H1 (cell line): ENCODE results near the gene USP49. TPM values are rescaled to one million over a fixed set of nuclear protein-coding genes. Genes with fewer than 3 reads are reported as not detected.

ENCODE experiments used
- CTCF ChIA-PET: fragments of 300-600 bp; sonication (Branson Sonifier 250); formaldehyde crosslinking; loops from one replicate; lab custom pipeline; 2021; ENCODE audit not compliant: partially characterized antibody; lab: Charles Lee
- POLR2A ChIA-PET: fragments of 300-600 bp; sonication (Branson Sonifier 250); formaldehyde crosslinking; loops from one replicate; lab custom pipeline; 2021; ENCODE audit warnings: inconsistent platforms; ENCODE audit not compliant: partially characterized antibody; lab: Charles Lee
- DNase-seq, 2 experiments: peaks; one replicate each; pipeline versions ENCODE4 v3.0.0 to v3.0.0-alpha.2; 2010 to 2022; ENCODE audit warnings: low spot score in 2 of 2, low read depth in 1 of 2, mixed read lengths in 1 of 2
- FAIRE-seq: peaks from 2 replicates; lab custom pipeline; 2011; peaks lifted over from hg19 to GRCh38; lab: Jason Lieb, UNC
- H2AFZ ChIP-seq: 2 replicates; pipeline ENCODE4 v1.8.1; 2012; ENCODE audit warnings: low read length, inconsistent platforms
- H2AK5ac ChIP-seq: 2 replicates; pipeline ENCODE4 v1.6.1; 2013; ENCODE audit warnings: low read depth, low read length
- H2BK120ac ChIP-seq: replicated peaks from 2 replicates; pipeline ENCODE3; 2013; ENCODE audit warnings: low read depth, low read length, inconsistent platforms
- H2BK12ac ChIP-seq: 2 replicates; pipeline ENCODE4 v1.6.1; 2013; ENCODE audit warnings: low read depth, low read length
- H2BK15ac ChIP-seq: 2 replicates; pipeline ENCODE4 v1.6.1; 2013; ENCODE audit warnings: low read length
- H2BK20ac ChIP-seq: 2 replicates; pipeline ENCODE4 v1.6.1; 2013; ENCODE audit warnings: low read length
- H2BK5ac ChIP-seq: 2 replicates; pipeline ENCODE4 v1.6.1; 2013; ENCODE audit warnings: low read depth, low read length
- H3K14ac ChIP-seq: 2 replicates; pipeline ENCODE4 v1.6.1; 2013; ENCODE audit warnings: inconsistent platforms; ENCODE audit not compliant: insufficient read length
- H3K18ac ChIP-seq: 2 replicates; pipeline ENCODE4 v1.6.1; 2013; ENCODE audit warnings: low read length; ENCODE audit errors: extremely low read depth
- H3K23ac ChIP-seq: 2 replicates; pipeline ENCODE4 v1.6.1; 2013; ENCODE audit warnings: inconsistent platforms; ENCODE audit not compliant: insufficient read length
- H3K23me2 ChIP-seq: 2 replicates; pipeline ENCODE4 v1.6.1; 2013; ENCODE audit warnings: low read depth, low read length
- H3K27ac ChIP-seq: 2 replicates; pipeline ENCODE4 v1.6.1; 2011; ENCODE audit warnings: low read depth, low read length, inconsistent platforms
- H3K27me3 ChIP-seq, 4 experiments: replicated peaks in 1 of 4; 1 replicate in 1 of 4; 2 replicates in 3 of 4; pipeline versions ENCODE4 v1.6.1 to v1.8.1; 2011 to 2013; ENCODE audit warnings: low read length in 3 of 4, mild to moderate bottlenecking in 3 of 4, inconsistent platforms in 2 of 4, mixed read lengths in 2 of 4, moderate library complexity in 1 of 4; ENCODE audit not compliant: control insufficient read depth in 3 of 4, insufficient read depth in 3 of 4; ENCODE audit errors: extremely low read depth in 1 of 4
- H3K36me3 ChIP-seq, 4 experiments: 2 replicates each; pipeline versions ENCODE4 v1.6.1 to v1.8.1; 2011 to 2013; ENCODE audit warnings: mild to moderate bottlenecking in 4 of 4, low read length in 3 of 4, moderate library complexity in 2 of 4, control low read depth in 1 of 4, inconsistent platforms in 1 of 4; ENCODE audit not compliant: insufficient read depth in 4 of 4, control insufficient read depth in 2 of 4
- H3K4ac ChIP-seq: replicated peaks from 2 replicates; pipeline ENCODE3; 2013; ENCODE audit warnings: low read length, low read depth, mixed read lengths, inconsistent platforms; ENCODE audit not compliant: insufficient read length
- H3K4me1 ChIP-seq, 4 experiments: replicated peaks in 1 of 4; 1 replicate in 1 of 4; 2 replicates in 3 of 4; pipeline versions ENCODE4 v1.6.1 to v1.8.1; 2011 to 2013; ENCODE audit warnings: low read length in 3 of 4, inconsistent platforms in 2 of 4, mixed read lengths in 1 of 4; ENCODE audit not compliant: insufficient read depth in 4 of 4, control insufficient read depth in 3 of 4
- H3K4me2 ChIP-seq, 2 experiments: 2 replicates each; pipeline versions ENCODE4 v1.6.1 to v1.8.1; 2011 to 2013; ENCODE audit warnings: low read depth in 2 of 2, low read length in 2 of 2, control low read depth in 1 of 2, inconsistent platforms in 1 of 2, mild to moderate bottlenecking in 1 of 2; ENCODE audit not compliant: insufficient read depth in 1 of 2
- H3K4me3 ChIP-seq, 4 experiments: fragments of 200-600, 300-600 bp in 1 of 4; sonication (generic), shearing (Covaris generic), sonication (Bioruptor Twin) in 1 of 4; 2 replicates each; pipeline versions ENCODE4 v1.5.1 to v1.8.1; 2011 to 2016; ENCODE audit warnings: low read length in 4 of 4, low read depth in 3 of 4, control low read depth in 2 of 4, inconsistent platforms in 2 of 4, mild to moderate bottlenecking in 2 of 4, mixed read lengths in 1 of 4, moderate library complexity in 1 of 4; ENCODE audit not compliant: insufficient read depth in 2 of 4; ENCODE audit errors: extremely low read depth in 1 of 4
- H3K56ac ChIP-seq: replicated peaks from 2 replicates; pipeline ENCODE3; 2013; ENCODE audit warnings: low read depth, mild to moderate bottlenecking, mixed read lengths, low read length, inconsistent platforms; ENCODE audit not compliant: insufficient read length
- H3K79me1 ChIP-seq: 2 replicates; pipeline ENCODE4 v1.6.1; 2013; ENCODE audit warnings: low read depth, low read length, control low read depth
- H3K79me2 ChIP-seq, 2 experiments: 2 replicates each; pipeline versions ENCODE4 v1.6.1 to v1.8.1; 2012 to 2013; ENCODE audit warnings: low read length in 2 of 2, mild to moderate bottlenecking in 2 of 2, inconsistent platforms in 1 of 2; ENCODE audit not compliant: insufficient read depth in 2 of 2, control insufficient read depth in 1 of 2
- H3K9ac ChIP-seq, 4 experiments: replicated peaks in 1 of 4; 1 replicate in 1 of 4; 2 replicates in 3 of 4; pipeline versions ENCODE4 v1.6.1 to v1.8.1; 2011 to 2013; ENCODE audit warnings: low read depth in 3 of 4, low read length in 3 of 4, control low read depth in 2 of 4, mild to moderate bottlenecking in 2 of 4, moderate library complexity in 2 of 4, inconsistent platforms in 1 of 4; ENCODE audit errors: extremely low read depth in 1 of 4
- H3K9me3 ChIP-seq, 2 experiments: 2 replicates each; pipeline versions ENCODE4 v1.6.1 to v1.8.1; 2012 to 2013; ENCODE audit warnings: mild to moderate bottlenecking in 2 of 2, moderate library complexity in 2 of 2, control low read depth in 1 of 2, inconsistent platforms in 1 of 2, low read depth in 1 of 2, low read length in 1 of 2, mixed read lengths in 1 of 2; ENCODE audit not compliant: insufficient read depth in 2 of 2
- H4K20me1 ChIP-seq, 2 experiments: replicated peaks in 1 of 2; 2 replicates each; pipeline versions ENCODE3 to v1.8.1; 2011 to 2013; ENCODE audit warnings: inconsistent platforms in 2 of 2, low read length in 2 of 2, mild to moderate bottlenecking in 1 of 2; ENCODE audit not compliant: insufficient read depth in 2 of 2, control insufficient read depth in 1 of 2
- H4K5ac ChIP-seq: 2 replicates; pipeline ENCODE4 v1.6.1; 2013; ENCODE audit warnings: low read length, low read depth, mixed read lengths, inconsistent platforms; ENCODE audit not compliant: insufficient read length
- H4K8ac ChIP-seq: 2 replicates; pipeline ENCODE4 v1.8.0; 2013; ENCODE audit warnings: mild to moderate bottlenecking, moderate library complexity, low read length, inconsistent platforms; ENCODE audit not compliant: insufficient read depth; ENCODE audit errors: extremely low read depth
- H4K91ac ChIP-seq: replicated peaks from 2 replicates; pipeline ENCODE3; 2013; ENCODE audit warnings: low read length, mixed read lengths, inconsistent platforms; ENCODE audit not compliant: insufficient read length
- BRCA1 ChIP-seq: IDR thresholded peaks from 2 replicates; pipeline ENCODE4 v1.6.1; 2012; ENCODE audit warnings: low read depth, low read length, improper control_type of control experiment
- GTF2F1 ChIP-seq: IDR thresholded peaks from 2 replicates; pipeline ENCODE4 v1.6.1; 2012; ENCODE audit warnings: low read depth, low read length, improper control_type of control experiment, borderline replicate concordance
- WGBS, 2 experiments: shearing (Covaris generic) in 1 of 2; methylation state at CpG; one replicate each; pipeline versions ENCODE4 v1.1.6 to v1.1.7; 2013 to 2015; ENCODE audit warnings: low lambda C conversion rate in 2 of 2, mixed read lengths in 2 of 2, inconsistent platforms in 1 of 2, low coverage in 1 of 2, missing lambda C conversion rate in 1 of 2; ENCODE audit not compliant: insufficient replicate concordance in 2 of 2, insufficient coverage in 1 of 2, insufficient read length in 1 of 2; ENCODE audit errors: extremely low coverage in 1 of 2, missing lambda C conversion rate in 1 of 2; 5-methylcytosine and 5-hydroxymethylcytosine counted together
- polyA plus RNA-seq, 7 experiments: library from polyadenylated mRNA; depleted of rRNA in 3 of 7; stranded (reverse) in 5 of 7; unstranded in 2 of 7; fragments of >200 nt in 5 of 7; fragments of 200-250 nt in 2 of 7; gene quantifications; 1 replicate in 5 of 7; 2 replicates in 1 of 7; 4 replicates in 1 of 7; pipeline versions ENCODE4 v1.2.1 to v1.2.3, GENCODE V29; 2011 to 2013; ENCODE audit warnings: missing spikeins in 2 of 7, mixed read lengths in 2 of 7
- total RNA-seq: library from RNA; stranded (reverse); fragmentation: NEBNext Ultra II Directional; extraction: Animal tissue kit (Norgen Biotek cat#: 25700); gene quantifications from 2 replicates; pipeline ENCODE4 v1.2.1, GENCODE V29; 2021

Gene USP49
- total and polyA plus RNA-seq, 2 of the 8 experiments (the other 6 are each of a cell fraction or from before 2014, with no cell fraction given): 6.9 to 24.4 TPM

DNA sequence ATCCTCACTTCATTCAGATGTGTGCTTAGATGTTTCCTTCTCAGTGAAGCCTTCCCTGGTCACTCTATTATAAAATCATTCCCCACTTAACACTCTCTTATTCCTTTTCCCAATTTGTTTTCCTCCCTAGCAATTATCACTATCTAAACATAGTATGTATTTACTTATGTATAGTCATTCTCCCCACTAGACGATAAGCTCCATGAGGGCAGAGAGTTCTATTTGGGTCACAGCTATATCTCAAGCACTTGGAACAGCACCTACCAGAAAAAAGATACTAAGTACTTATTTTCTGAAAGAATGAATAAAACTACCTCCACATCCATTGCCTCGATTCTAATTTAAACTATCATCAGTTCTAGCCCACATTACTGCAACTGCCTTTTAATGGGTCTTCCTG, 36.5 kb downstream of the USP49 start:
- no peak overlapping the region for H3K18ac ChIP-seq
- no peak overlapping the region for H3K4me2 ChIP-seq
- no peak overlapping the region for H4K91ac ChIP-seq
- POLR2A ChIA-PET: no interaction called here
- H2BK120ac ChIP-seq: no peak overlapping the region
- no peak overlapping the region for H3K23ac ChIP-seq
- no peak overlapping the region for H2BK12ac ChIP-seq
- no peaks in the 10 kb centered on the region for H3K79me1 ChIP-seq
- DNase-seq (no peak), FAIRE-seq (no peak)
- H3K27ac ChIP-seq: no peak overlapping the region
- 78% methylated on average over 2 of the region's 2 CpGs; no CpG with 5 or more reads in 1 of the 2 experiments for WGBS, 2 experiments
- no peak overlapping the region for H2BK20ac ChIP-seq
- no peaks in the 10 kb centered on the region for H3K23me2 ChIP-seq
- CTCF ChIA-PET: interaction anchor here (0.9 to 4.5 kb wide), 2 partner anchors 11 to 64 kb away, joined by 3 to 28 read pairs; no protein-coding TSS in a partner anchor
- peaks cover 0 to 1% of the 10 kb centered on the region in 2 experiments for H4K20me1 ChIP-seq
- no peak overlapping the region for H2BK5ac ChIP-seq
- H2BK15ac ChIP-seq: no peak overlapping the region
- no peaks in the 10 kb centered on the region for H3K4me1 ChIP-seq
- H3K14ac ChIP-seq: no peak overlapping the region
- H3K9me3 ChIP-seq: no peaks in the 10 kb centered on the region
- no peak overlapping the region for H4K5ac ChIP-seq
- H3K4me3 ChIP-seq: no peak overlapping the region
- no peak overlapping the region for H2AK5ac ChIP-seq
- H3K4ac ChIP-seq: no peak overlapping the region
- H3K9ac ChIP-seq: no peak overlapping the region
- H3K79me2 ChIP-seq: no peaks in the 10 kb centered on the region
- no peaks in the 10 kb centered on the region for H3K27me3 ChIP-seq
- no peak overlapping the region for H4K8ac ChIP-seq
- peaks cover 0 to 3% (median 0%) of the 10 kb centered on the region in 4 experiments; a peak in 1 of 8 replicates for H3K36me3 ChIP-seq
- no peak overlapping the region for H2AFZ ChIP-seq
- no peak overlapping the region for H3K56ac ChIP-seq
- TF ChIP-seq GTF2F1 (no peak), BRCA1 (no peak)
